Esophagus muscularis mucosa (tissue), 4 donors: ENCODE data around the gene UGGT1. TPM values are rescaled to one million over a fixed set of nuclear protein-coding genes. Genes with fewer than 3 reads are reported as not detected.

Experiments
- DNase-seq: peaks from one replicate; pipeline ENCODE4 v3.0.0-alpha.2; 2017; ENCODE audit errors: extremely low spot score
- H3K27ac ChIP-seq, 4 donors: fragments of 200-600 bp; sonication (generic); replicated peaks in 1 of 4; 1 replicate in 3 of 4; 2 replicates in 1 of 4; pipeline ENCODE4 v1.5.1; 2016 to 2019; ENCODE audit warnings: mild to moderate bottlenecking in 1 of 4
- H3K27me3 ChIP-seq, 4 donors: fragments of 200-600 bp; sonication (generic); one replicate each; pipeline versions ENCODE4 v1.5.1 to v1.6.0; 2016 to 2019
- H3K36me3 ChIP-seq, 4 donors: fragments of 200-600 bp; sonication (generic); one replicate each; pipeline ENCODE4 v1.5.1; 2016 to 2019
- H3K4me1 ChIP-seq, 4 donors: fragments of 200-600 bp; sonication (generic); one replicate each; pipeline ENCODE4 v1.5.1; 2016 to 2019
- H3K4me3 ChIP-seq, 4 donors: fragments of 200-600 bp; sonication (generic); 1 replicate in 2 of 4; 2 replicates in 2 of 4; pipeline ENCODE4 v1.5.1; 2016 to 2019; ENCODE audit warnings: mild to moderate bottlenecking in 4 of 4, moderate library complexity in 1 of 4
- H3K9me3 ChIP-seq, 4 donors: fragments of 200-600 bp; sonication (generic); 1 replicate in 3 of 4; 2 replicates in 1 of 4; pipeline ENCODE4 v1.5.1; 2016 to 2019
- CTCF ChIP-seq, 3 experiments: fragments of 200-600 bp in 2 of 3; fragments of 450-650 bp in 1 of 3; sonication (generic) in 2 of 3; IDR thresholded peaks; one replicate each; pipeline ENCODE4 v1.5.1; 2017 to 2019; ENCODE audit warnings: antibody characterized with exemption in 3 of 3, mild to moderate bottlenecking in 2 of 3, moderate library complexity in 1 of 3
- EP300 ChIP-seq: sonication (generic); formaldehyde crosslinking; IDR thresholded peaks from one replicate; pipeline ENCODE4 v1.6.1; 2017; ENCODE audit warnings: antibody characterized with exemption
- POLR2A ChIP-seq: fragments of 450-650 bp; IDR thresholded peaks from one replicate; pipeline ENCODE4 v1.6.1; 2017; ENCODE audit warnings: antibody characterized with exemption, moderate library complexity, mild to moderate bottlenecking, low read depth
- POLR2AphosphoS5 ChIP-seq, 2 donors: sonication (generic); formaldehyde crosslinking; IDR thresholded peaks; one replicate each; pipeline ENCODE4 v1.6.1; 2017; ENCODE audit warnings: antibody characterized with exemption in 2 of 2
- WGBS: methylation state at CpG from one replicate; pipeline ENCODE4 v1.1.5; 2018; 5-methylcytosine and 5-hydroxymethylcytosine counted together
- intact Hi-C: fragments of 100-400 bp; cut with DNase I; formaldehyde crosslinking; loops from one replicate; pipeline ENCODE4 v1.15.1; 2023
- total RNA-seq, 4 donors: library from RNA; depleted of rRNA; stranded (reverse); fragments of >200 nt; gene quantifications; one replicate each; pipeline versions ENCODE4 v1.1.0 to v1.2.1, GENCODE V29; 2016

UGGT1 gene
- total RNA-seq, 4 donors from 2014 or later = 27.0 to 32.4 (median 27.6) TPM

GRCh38 chr2:128090575-128090944 lies 440 bp upstream of the UGGT1 start:
- Histone ChIP-seq H3K9me3 (no peaks in the 10 kb centered on the region), H3K4me1 (peaks cover 8 to 35% (median 22%) of the 10 kb centered on the region in 4 donors), H3K27me3 (no peaks in the 10 kb centered on the region), H3K27ac (peak overlapping the region; percentile 75 to 89 (median 88)), H3K36me3 (no peaks in the 10 kb centered on the region), H3K4me3 (peak overlapping the region; percentile 72 to 97 (median 92))
- no peak for DNase-seq
- intact Hi-C loops = loop anchor here (5.0 to 10.0 kb wide), 2 partner anchors 63 to 206 kb away; partner anchors contain the start of genes AMMECR1L and SAP130
- 2% methylated on average over 4 of the region's 4 CpGs for WGBS
- TF ChIP-seq POLR2AphosphoS5 (IDR thresholded peaks at IDR 0.05) (no peak), EP300 (no peak), CTCF (IDR thresholded peaks at IDR 0.05) (no peak), POLR2A (no peak)

GRCh38 chr2:128091726-128092080 lies 703 bp downstream of the UGGT1 start:
- Histone ChIP-seq H3K27ac (peak overlapping the region; percentile 75 to 89 (median 88)), H3K27me3 (no peaks in the 10 kb centered on the region), H3K36me3 (no peaks in the 10 kb centered on the region), H3K4me3 (peak overlapping the region; percentile 72 to 97 (median 92)), H3K9me3 (no peaks in the 10 kb centered on the region), H3K4me1 (peaks cover 8 to 39% (median 22%) of the 10 kb centered on the region in 4 donors)
- intact Hi-C loops = loop anchor here (5.0 to 10.0 kb wide), 2 partner anchors 64 to 207 kb away; partner anchors contain the start of genes AMMECR1L and SAP130
- no peak for DNase-seq
- TF ChIP-seq POLR2AphosphoS5 (IDR thresholded peaks at IDR 0.05) (no peak), EP300 (no peak), POLR2A (no peak), CTCF (IDR thresholded peaks at IDR 0.05) (no peak)
- WGBS = 0% methylated on average over 9 of the region's 9 CpGs

- no peak for DNase-seq
- Histone ChIP-seq H3K4me3 (no peak overlapping the region), H3K36me3 (peaks cover 3 to 8% (median 4%) of the 10 kb centered on the region in 4 donors), H3K27ac (no peak overlapping the region), H3K9me3 (no peaks in the 10 kb centered on the region), H3K4me1 (peaks cover 8 to 39% (median 22%) of the 10 kb centered on the region in 4 donors), H3K27me3 (no peaks in the 10 kb centered on the region)
- 70% methylated on average over 3 of the region's 3 CpGs for WGBS
- TF ChIP-seq CTCF (IDR thresholded peaks at IDR 0.05) (no peak), EP300 (no peak), POLR2A (no peak), POLR2AphosphoS5 (IDR thresholded peaks at IDR 0.05) (no peak)
- intact Hi-C loops = loop anchor here (5.0 to 10.0 kb wide), 2 partner anchors 65 to 208 kb away; partner anchors contain the start of genes AMMECR1L and SAP130
Observed at GRCh38 chr2:128092656-128093055, 1.7 kb downstream of the UGGT1 start.

GRCh38 chr2:128093762-128094161 lies 2.8 kb downstream of the UGGT1 start:
- Histone ChIP-seq H3K9me3 (no peaks in the 10 kb centered on the region), H3K4me3 (no peak overlapping the region), H3K27me3 (no peaks in the 10 kb centered on the region), H3K27ac (no peak overlapping the region), H3K36me3 (peaks cover 8 to 19% (median 14%) of the 10 kb centered on the region in 4 donors), H3K4me1 (peaks cover 8 to 39% (median 22%) of the 10 kb centered on the region in 4 donors)
- 73% methylated on average over 5 of the region's 5 CpGs for WGBS
- TF ChIP-seq POLR2AphosphoS5 (IDR thresholded peaks at IDR 0.05) = no peak
- no peak for TF ChIP-seq EP300
- TF ChIP-seq POLR2A = no peak
- TF ChIP-seq CTCF (IDR thresholded peaks at IDR 0.05) = no peak
- intact Hi-C loops = loop anchor here (5.0 to 10.0 kb wide), 2 partner anchors 66 to 209 kb away; partner anchors contain the start of genes AMMECR1L and SAP130
- DNase-seq = no peak
